HG03378 (cell line): Measurements from ENCODE around the gene ST3GAL3.

Experiments used
- ATAC-seq: cut with Tn5 transposase; IDR thresholded peaks from one replicate; pipeline ENCODE4 v1.9.1; 2021; ENCODE audit warnings: mild to moderate bottlenecking, moderate library complexity; ENCODE audit not compliant: unreplicated experiment

ST3GAL3 gene

GRCh38 chr1:43936431-43937151 is 229.3 kb downstream of the ST3GAL3 start:
- no peak for ATAC-seq

- no peak for ATAC-seq
Observed at GRCh38 chr1:43937179-43937865, 230.0 kb downstream of the ST3GAL3 start.

GRCh38 chr1:43938383-43938782 is 231.0 kb downstream of the ST3GAL3 start:
- ATAC-seq: no peak

GRCh38 chr1:43938892-43939587 is 231.7 kb downstream of the ST3GAL3 start:
- no peak for ATAC-seq

- no peak for ATAC-seq
Observed at GRCh38 chr1:43942411-43942810, 235.1 kb downstream of the ST3GAL3 start.

- ATAC-seq: no peak
Observed at GRCh38 chr1:43944860-43945259, 237.5 kb downstream of the ST3GAL3 start.

GRCh38 chr1:43945674-43946235 is 238.4 kb downstream of the ST3GAL3 start:
- ATAC-seq: no peak

GRCh38 chr1:43946236-43947060 is 239.1 kb downstream of the ST3GAL3 start, which contains the start of gene IPO13:
TSS of gene IPO13 (plus strand) at chr1:43946950. CDS start at chr1:43947601, 651 bp downstream.
- peak; percentile 82 for ATAC-seq

GRCh38 chr1:43947061-43947873 is 239.9 kb downstream of the ST3GAL3 start:
- ATAC-seq: peak; percentile 5

- no peak for ATAC-seq
Observed at GRCh38 chr1:43947874-43948437, 240.6 kb downstream of the ST3GAL3 start.

GRCh38 chr1:43949678-43950077 is 242.3 kb downstream of the ST3GAL3 start:
- ATAC-seq: no peak

- ATAC-seq: no peak
Observed at GRCh38 chr1:43951021-43951985, 244.0 kb downstream of the ST3GAL3 start.

- no peak for ATAC-seq
Observed at GRCh38 chr1:43952731-43953346, 245.5 kb downstream of the ST3GAL3 start.

GRCh38 chr1:43953361-43953760 is 246.0 kb downstream of the ST3GAL3 start:
- no peak for ATAC-seq

GRCh38 chr1:43954036-43954435 is 246.7 kb downstream of the ST3GAL3 start:
- ATAC-seq: no peak

- ATAC-seq: no peak
Observed at GRCh38 chr1:43956234-43956633, 248.9 kb downstream of the ST3GAL3 start.

GRCh38 chr1:43957407-43958040 is 250.2 kb downstream of the ST3GAL3 start:
- ATAC-seq: no peak
